ENCODE data around the gene ZBTB37. TPM values are rescaled to one million over a fixed set of nuclear protein-coding genes. Genes with fewer than 3 reads are reported as not detected.
A peak's percentile ranks its signal among the peaks of the same experiment; 100 is the strongest.

Gene ZBTB37
- total and polyA plus RNA-seq, 9 of the 15 experiments (the other 6 are each of a cell fraction or from before 2014, with no cell fraction given), result 1.3 to 13.9 (median 5.4) TPM

DNA sequence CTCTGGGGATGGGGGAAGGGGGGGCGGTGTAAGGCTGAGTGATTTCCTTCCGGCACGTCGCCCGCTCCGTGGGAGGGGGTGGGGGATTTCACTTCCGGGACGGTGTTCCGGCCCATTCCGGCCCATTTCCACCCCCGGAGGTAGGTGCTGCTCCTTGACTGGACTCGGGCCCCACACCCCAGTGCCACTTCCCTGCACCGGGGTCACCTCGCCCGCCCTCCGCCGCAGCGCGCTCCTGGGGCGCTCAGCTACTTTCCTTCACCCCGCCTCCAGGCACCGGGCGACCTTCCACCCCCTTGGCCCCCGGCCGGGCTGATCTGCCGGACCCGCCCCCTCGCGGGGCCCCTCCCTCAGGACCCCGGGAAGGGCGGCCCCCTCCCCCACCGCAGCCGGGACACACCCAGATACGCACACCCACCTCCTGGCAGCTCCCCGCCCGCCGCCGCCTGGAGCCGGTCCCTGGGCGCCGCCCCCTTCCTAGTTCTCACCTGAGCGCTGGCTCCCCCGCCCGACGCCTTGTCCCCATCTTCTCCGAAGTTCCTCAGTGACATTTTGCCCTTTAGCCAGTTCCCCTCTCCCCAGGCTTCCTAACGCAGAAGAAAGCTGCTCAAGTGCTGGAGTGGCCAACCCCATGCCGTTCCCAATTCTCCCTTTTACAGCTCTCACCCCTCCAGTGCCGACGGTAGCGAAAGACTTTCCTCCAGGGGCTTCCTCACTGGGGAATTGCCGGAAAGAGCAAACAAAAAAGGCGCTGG is at the start of gene ZBTB37 (continued):
- TF ChIP-seq NFIC (IDR thresholded peaks at IDR 0.05), result peak; percentile 65
- no peak for TF ChIP-seq PURB (CRISPR knock-in tag; IDR thresholded peaks at IDR 0.05; ENCODE audit: low read depth)
- no peak for TF ChIP-seq GATA2 (CRISPR knock-in tag; IDR thresholded peaks at IDR 0.05)
- TF ChIP-seq KAT7 (CRISPR knock-in tag; IDR thresholded peaks at IDR 0.05; ENCODE audit: borderline replicate concordance), result peak; percentile 92; the same call in 1 of the 2 replicates
- no peak for TF ChIP-seq CBX8 (IDR thresholded peaks at IDR 0.05; ENCODE audit: borderline replicate concordance, extremely low read depth, low read depth, low read length, poor library complexity, severe bottlenecking)
- no peak for TF ChIP-seq PTRF (tag; IDR thresholded peaks at IDR 0.05)
- TF ChIP-seq, protein P1, sequence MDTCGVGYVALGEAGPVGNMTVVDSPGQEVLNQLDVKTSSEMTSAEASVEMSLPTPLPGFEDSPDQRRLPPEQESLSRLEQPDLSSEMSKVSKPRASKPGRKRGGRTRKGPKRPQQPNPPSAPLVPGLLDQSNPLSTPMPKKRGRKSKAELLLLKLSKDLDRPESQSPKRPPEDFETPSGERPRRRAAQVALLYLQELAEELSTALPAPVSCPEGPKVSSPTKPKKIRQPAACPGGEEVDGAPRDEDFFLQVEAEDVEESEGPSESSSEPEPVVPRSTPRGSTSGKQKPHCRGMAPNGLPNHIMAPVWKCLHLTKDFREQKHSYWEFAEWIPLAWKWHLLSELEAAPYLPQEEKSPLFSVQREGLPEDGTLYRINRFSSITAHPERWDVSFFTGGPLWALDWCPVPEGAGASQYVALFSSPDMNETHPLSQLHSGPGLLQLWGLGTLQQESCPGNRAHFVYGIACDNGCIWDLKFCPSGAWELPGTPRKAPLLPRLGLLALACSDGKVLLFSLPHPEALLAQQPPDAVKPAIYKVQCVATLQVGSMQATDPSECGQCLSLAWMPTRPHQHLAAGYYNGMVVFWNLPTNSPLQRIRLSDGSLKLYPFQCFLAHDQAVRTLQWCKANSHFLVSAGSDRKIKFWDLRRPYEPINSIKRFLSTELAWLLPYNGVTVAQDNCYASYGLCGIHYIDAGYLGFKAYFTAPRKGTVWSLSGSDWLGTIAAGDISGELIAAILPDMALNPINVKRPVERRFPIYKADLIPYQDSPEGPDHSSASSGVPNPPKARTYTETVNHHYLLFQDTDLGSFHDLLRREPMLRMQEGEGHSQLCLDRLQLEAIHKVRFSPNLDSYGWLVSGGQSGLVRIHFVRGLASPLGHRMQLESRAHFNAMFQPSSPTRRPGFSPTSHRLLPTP (IDR thresholded peaks at IDR 0.05; ENCODE audit: borderline replicate concordance, extremely low read depth, insufficient read length), result no peak
- no peak for TF ChIP-seq CCAR2 (IDR thresholded peaks at IDR 0.05; ENCODE audit: low read depth, low read length)
- no peak for TF ChIP-seq SIRT6 (IDR thresholded peaks at IDR 0.05; ENCODE audit: low read depth, low read length)
- TF ChIP-seq, protein P2, sequence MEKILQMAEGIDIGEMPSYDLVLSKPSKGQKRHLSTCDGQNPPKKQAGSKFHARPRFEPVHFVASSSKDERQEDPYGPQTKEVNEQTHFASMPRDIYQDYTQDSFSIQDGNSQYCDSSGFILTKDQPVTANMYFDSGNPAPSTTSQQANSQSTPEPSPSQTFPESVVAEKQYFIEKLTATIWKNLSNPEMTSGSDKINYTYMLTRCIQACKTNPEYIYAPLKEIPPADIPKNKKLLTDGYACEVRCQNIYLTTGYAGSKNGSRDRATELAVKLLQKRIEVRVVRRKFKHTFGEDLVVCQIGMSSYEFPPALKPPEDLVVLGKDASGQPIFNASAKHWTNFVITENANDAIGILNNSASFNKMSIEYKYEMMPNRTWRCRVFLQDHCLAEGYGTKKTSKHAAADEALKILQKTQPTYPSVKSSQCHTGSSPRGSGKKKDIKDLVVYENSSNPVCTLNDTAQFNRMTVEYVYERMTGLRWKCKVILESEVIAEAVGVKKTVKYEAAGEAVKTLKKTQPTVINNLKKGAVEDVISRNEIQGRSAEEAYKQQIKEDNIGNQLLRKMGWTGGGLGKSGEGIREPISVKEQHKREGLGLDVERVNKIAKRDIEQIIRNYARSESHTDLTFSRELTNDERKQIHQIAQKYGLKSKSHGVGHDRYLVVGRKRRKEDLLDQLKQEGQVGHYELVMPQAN (IDR thresholded peaks at IDR 0.05; ENCODE audit: borderline replicate concordance), result peak; percentile 91
- no peak for TF ChIP-seq SREBF2 (CRISPR knock-in tag; IDR thresholded peaks at IDR 0.05)
- no peak for TF ChIP-seq MYNN (IDR thresholded peaks at IDR 0.05)
- TF ChIP-seq MYNN (CRISPR knock-in tag; IDR thresholded peaks at IDR 0.05), result no peak
- TF ChIP-seq SMARCB1 (IDR thresholded peaks at IDR 0.05; ENCODE audit: insufficient read length, low read depth), result no peak
- TF ChIP-seq BRCA1 (IDR thresholded peaks at IDR 0.05), result no peak
- no peak for TF ChIP-seq BRCA1 (CRISPR knock-in tag; IDR thresholded peaks at IDR 0.05)
- no peak for TF ChIP-seq DNMT1 (IDR thresholded peaks at IDR 0.05)
- TF ChIP-seq RBM22 (IDR thresholded peaks at IDR 0.05; ENCODE audit: low read depth, low read length, poor library complexity, severe bottlenecking), result peak; percentile 63
- TF ChIP-seq SRSF7 (optimal IDR thresholded peaks at IDR 0.05; ENCODE audit: low read depth, low read length), result no peak
- TF ChIP-seq, protein P3, sequence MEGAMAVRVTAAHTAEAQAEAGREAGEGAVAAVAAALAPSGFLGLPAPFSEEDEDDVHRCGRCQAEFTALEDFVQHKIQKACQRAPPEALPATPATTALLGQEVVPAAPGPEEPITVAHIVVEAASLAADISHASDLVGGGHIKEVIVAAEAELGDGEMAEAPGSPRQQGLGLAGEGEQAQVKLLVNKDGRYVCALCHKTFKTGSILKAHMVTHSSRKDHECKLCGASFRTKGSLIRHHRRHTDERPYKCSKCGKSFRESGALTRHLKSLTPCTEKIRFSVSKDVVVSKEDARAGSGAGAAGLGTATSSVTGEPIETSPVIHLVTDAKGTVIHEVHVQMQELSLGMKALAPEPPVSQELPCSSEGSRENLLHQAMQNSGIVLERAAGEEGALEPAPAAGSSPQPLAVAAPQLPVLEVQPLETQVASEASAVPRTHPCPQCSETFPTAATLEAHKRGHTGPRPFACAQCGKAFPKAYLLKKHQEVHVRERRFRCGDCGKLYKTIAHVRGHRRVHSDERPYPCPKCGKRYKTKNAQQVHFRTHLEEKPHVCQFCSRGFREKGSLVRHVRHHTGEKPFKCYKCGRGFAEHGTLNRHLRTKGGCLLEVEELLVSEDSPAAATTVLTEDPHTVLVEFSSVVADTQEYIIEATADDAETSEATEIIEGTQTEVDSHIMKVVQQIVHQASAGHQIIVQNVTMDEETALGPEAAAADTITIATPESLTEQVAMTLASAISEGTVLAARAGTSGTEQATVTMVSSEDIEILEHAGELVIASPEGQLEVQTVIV (CRISPR knock-in tag; IDR thresholded peaks at IDR 0.05; ENCODE audit: borderline replicate concordance), result no peak
- TF ChIP-seq ZNF384 (IDR thresholded peaks at IDR 0.05; ENCODE audit: low read depth, low read length), result no peak

Measured in K562 (cell line).